LNCAP (cell line): ENCODE data around the gene PNLIPRP2.

Experiments used
- TF ChIP-seq, protein P1 (sequence below): fragments of 450-650 bp; IDR thresholded peaks from 2 replicates; pipeline ENCODE4 v1.5.1; 2017; ENCODE audit warnings: mild to moderate bottlenecking

PNLIPRP2 gene

DNA sequence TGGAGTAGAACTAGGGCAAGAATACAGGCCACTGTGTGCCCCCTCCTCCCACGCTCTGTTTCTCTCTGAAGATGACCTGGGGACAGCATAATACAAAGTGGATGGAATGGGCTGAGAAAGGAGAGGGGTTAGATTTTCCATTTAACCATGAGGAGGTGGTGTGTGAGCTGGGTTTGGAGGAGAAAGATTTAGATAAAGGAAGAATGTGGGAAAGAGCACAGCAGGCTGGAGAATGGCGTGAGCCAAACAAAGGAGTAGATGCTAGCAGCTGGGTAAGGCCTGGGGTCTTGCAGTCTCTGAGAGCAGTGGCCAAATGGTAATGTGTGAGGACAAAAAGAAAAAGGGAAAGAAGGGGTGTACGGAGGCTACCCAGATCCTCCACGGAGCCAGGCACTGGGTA lies 8.6 kb downstream of the PNLIPRP2 start:
- TF ChIP-seq, protein P1, sequence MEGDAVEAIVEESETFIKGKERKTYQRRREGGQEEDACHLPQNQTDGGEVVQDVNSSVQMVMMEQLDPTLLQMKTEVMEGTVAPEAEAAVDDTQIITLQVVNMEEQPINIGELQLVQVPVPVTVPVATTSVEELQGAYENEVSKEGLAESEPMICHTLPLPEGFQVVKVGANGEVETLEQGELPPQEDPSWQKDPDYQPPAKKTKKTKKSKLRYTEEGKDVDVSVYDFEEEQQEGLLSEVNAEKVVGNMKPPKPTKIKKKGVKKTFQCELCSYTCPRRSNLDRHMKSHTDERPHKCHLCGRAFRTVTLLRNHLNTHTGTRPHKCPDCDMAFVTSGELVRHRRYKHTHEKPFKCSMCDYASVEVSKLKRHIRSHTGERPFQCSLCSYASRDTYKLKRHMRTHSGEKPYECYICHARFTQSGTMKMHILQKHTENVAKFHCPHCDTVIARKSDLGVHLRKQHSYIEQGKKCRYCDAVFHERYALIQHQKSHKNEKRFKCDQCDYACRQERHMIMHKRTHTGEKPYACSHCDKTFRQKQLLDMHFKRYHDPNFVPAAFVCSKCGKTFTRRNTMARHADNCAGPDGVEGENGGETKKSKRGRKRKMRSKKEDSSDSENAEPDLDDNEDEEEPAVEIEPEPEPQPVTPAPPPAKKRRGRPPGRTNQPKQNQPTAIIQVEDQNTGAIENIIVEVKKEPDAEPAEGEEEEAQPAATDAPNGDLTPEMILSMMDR, result no peak

DNA sequence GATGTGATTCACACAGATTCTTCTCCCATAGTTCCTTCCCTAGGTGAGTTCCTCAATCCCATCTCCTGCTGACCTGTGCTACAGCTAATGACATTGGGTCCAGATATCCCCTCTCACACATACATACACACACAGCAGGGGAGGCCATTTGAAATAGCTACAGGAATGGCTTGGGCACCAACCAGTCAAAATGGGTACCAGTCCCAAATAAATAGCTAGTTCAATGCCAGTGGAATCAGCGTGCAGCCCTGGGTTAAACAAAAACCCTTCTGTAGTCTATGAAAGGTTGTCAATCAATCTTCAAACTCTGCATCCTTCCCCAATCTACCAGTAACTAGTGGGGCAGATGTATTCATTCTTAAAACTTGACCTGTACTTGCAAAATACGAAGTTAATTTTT lies 9.3 kb downstream of the PNLIPRP2 start:
- TF ChIP-seq, protein P1, result no peak

DNA sequence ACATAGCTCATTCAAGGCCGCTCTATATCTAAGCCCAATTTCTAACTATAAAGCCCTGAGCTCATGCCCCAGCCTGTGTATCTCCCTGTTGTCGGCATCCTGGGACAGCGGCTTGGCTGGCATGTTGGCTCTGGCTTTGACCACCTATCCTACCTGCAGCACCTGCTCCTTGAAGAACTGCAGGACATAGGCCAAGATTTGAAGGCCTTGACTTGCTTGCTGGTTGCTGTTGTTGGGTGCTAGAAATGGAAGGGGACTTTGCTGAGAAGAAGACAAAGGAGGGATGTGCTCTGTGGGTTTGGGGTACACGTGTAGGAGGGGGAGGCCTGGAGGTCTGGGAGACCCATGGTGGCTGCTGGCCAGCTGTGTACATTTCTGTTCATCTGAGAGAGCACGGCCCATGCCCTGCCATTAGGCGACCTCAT lies 11.1 kb downstream of the PNLIPRP2 start:
- TF ChIP-seq, protein P1, result no peak

DNA sequence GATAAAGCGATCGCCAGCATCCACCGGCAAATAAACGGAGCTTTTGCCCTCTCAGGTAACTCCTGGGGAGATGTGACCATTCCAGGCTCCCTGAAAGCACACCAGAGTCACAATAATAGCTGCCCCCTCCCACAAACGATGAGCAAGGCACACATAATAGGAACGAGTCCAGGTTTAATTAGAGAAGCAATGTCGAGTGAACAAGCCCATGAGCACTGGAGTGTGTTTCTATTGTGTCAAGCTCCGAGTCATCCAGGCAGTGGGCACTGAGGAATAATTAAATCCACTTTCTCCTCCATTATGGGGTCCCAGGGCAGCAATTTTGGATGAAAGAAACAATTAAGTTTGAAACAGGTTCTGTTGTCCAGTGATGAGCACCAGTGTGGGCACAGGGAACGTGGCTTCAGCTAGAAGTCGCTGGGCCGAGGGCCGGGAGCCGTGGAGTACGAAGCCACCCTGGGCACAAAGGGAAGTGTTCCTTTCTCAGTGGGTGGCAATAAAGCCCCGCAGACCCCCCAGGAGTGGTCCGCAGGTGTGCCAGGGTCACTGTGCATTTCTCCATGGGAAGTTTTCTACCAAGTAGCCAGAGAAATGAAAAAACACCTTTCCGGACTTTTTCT lies 12.0 kb downstream of the PNLIPRP2 start:
- TF ChIP-seq, protein P1, result no peak

DNA sequence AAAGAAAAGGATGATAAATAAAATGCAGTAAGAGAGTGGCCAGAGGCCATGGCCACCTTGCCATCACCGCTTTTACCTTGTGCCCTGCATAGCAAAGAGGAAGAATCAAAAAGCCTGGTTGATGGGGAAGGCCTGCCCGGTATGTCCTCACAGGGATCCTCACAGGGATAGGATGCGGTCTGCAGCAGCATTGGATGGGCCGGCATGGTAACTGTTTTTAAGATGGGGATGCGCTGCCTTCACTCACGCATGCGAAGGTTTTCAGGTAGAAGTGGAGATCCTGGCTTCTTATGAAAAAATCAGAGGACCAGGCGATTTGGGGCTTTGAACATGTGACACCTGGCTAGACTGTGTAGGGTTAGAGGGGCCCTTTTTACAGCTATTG lies 12.5 kb downstream of the PNLIPRP2 start:
- TF ChIP-seq, protein P1, result no peak

DNA sequence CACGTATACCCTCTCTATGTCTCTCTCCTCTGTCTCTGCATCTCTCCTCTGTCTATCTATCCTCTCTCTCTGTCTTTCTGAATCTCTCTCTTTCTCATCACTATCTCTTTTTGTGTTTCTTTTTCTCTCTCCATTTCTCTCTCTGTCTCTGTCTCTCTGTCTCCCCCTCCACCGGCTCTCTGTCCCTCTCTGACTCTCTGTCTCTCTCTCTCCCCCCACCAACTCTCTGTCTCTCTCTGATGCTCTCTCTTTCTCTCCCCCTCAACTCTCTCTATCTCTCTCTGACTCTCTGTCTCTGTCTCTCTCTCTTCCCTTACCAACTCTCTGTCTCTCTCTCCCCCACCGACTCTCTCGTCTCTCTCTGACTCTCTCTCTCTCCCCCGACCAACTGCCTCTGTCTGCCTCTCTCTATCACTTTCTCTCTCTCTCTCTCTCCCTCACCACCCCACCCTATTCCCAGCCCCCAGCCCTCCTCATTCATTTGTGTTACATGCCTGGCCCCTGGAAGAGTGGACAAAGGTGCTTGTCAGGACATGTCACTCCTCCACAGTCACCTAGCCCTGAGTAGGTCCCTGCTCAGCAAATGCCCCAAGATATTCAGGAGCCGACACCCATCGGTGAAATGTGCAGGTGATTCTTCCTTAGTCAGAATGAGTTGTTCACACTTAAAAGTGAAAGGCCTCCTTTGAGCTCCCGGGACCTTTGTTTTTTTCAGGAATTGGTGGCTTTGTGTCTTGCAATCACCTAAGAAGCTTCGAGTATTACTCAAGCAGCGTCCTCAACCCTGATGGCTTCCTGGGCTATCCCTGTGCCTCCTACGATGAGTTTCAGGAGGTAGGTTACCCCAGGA lies 13.6 kb downstream of the PNLIPRP2 start:
- TF ChIP-seq, protein P1, result no peak

DNA sequence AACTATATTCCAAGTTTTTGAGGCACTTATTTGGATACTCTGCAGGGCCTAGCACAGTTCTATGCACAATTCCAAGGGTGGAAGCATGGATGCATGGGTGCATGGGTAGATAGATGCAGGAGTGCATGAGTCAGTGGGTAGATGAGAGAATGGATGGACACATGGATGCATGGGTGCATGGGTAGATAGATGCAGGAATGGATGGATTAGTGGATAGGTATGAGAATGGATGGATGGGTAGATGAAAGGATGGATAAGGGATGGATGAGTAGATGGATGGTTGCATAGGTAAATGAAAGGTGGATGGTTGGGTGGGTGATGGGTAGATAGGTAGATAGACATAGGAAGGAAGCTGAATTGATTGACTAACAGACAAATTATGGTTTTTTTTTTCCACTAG lies 15.6 kb downstream of the PNLIPRP2 start:
- TF ChIP-seq, protein P1, result no peak
